GM19468 (cell line): ENCODE results near the gene S100A16.

Source experiments
- ATAC-seq: cut with Tn5 transposase; IDR thresholded peaks from one replicate; pipeline ENCODE4 v1.9.1; 2021; ENCODE audit warnings: mild to moderate bottlenecking, moderate library complexity, moderate number of reproducible peaks; ENCODE audit not compliant: unreplicated experiment; ENCODE audit errors: extremely low read depth

Gene S100A16

DNA sequence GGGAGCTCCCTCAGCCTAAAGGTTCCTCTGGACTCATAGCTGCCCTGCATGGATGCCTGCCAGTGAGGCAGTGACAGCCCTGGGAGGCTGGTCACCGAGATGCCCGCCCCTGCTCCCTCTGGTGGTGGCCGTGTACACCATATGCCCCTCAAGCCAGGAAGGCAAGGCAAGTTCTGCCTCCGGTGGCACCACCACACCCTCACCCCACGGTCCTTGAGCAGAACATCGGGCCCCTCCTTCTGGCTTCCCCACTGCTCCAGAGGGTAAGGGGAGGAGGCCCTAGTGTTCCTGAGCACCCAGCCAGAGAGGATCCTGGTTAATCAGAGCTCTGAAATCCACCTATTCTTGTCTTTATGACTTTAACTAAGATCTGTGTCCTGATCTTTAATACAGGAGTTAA, 4.7 kb upstream of the S100A16 start:
- ATAC-seq: no peak

- ATAC-seq: no peak
These were observed 4.0 kb upstream of the S100A16 start for GRCh38 chr1:153616917-153617311.

GRCh38 chr1:153616144-153616916, 3.4 kb upstream of the S100A16 start, which contains the start of gene S100A14:
Gene S100A14, minus strand, starts transcription at chr1:153616325. Its CDS starts 467 bp downstream, at chr1:153615858.
- ATAC-seq: no peak

DNA sequence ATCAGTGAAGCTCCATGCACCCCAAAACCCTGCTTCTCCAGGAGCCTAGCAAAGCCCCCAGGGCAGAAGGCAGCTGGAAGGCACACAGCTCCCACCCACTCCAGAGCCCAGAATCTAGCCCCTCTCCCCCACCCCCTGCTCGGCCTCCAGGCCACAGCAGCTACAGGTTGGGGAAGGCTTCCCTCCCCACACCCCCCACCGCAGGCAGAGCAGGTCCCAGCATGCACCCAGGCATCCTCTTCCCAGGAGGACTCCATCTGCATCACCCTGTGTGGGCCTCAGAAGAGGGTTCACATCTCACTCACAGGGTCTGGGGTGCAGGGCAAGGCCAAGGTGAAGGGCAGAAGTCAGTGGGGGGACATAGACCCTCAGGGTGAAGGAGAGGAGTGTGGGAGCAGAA, 2.5 kb upstream of the S100A16 start:
- no peak for ATAC-seq

DNA sequence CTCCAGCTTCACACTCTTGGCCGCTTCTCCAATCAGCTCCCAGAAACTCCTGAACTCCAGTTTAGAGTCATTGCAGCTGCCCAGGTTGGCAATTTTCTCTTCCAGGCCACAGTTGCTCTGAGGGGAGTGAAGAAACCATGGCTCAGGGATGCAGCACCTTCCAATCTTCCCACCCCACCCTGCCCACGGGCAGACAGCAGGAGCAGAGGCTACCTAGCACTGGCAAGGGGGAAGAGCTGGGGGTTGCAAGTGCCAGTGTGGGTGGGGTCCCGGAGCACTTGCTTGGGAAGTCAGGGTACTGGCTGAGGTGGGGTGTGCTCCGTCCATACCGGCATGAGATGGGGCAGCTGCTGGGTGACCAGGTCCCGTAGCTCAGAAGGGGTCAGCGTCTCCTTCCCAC, 2.0 kb upstream of the S100A16 start:
- no peak for ATAC-seq

DNA sequence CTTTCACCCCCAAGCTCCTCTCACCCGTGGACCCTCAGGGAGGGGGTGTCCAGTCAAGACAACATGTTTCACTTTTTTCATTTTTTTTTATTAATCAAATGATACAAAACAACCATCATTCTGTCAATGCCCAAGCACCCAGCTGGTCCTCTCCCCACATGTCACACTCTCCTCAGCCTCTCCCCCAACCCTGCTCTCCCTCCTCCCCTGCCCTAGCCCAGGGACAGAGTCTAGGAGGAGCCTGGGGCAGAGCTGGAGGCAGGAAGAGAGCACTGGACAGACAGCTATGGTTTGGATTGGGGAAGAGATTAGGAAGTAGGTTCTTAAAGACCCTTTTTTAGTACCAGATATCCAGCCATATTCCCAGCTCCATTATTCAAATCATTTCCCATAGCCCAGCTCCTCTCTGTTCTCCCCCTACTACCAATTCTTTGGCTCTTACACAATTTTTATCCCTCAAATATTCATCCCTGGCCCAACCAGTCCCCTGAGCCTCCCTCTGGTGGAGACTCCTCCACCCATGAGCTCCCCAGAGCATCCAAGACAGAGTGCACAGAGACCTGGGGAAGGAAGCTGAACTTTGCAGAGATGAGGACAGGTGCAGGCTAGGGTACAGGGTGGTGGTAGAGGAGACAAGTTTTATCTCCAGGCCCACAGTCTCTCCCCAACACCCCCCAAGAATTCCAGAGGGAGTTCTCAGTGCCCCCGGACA, 1.4 kb upstream of the S100A16 start:
- no peak for ATAC-seq

- ATAC-seq: no peak
These were observed 469 bp upstream of the S100A16 start for GRCh38 chr1:153613406-153613805.

- ATAC-seq: no peak
These were observed 704 bp downstream of the S100A16 start for GRCh38 chr1:153612111-153612754.

DNA sequence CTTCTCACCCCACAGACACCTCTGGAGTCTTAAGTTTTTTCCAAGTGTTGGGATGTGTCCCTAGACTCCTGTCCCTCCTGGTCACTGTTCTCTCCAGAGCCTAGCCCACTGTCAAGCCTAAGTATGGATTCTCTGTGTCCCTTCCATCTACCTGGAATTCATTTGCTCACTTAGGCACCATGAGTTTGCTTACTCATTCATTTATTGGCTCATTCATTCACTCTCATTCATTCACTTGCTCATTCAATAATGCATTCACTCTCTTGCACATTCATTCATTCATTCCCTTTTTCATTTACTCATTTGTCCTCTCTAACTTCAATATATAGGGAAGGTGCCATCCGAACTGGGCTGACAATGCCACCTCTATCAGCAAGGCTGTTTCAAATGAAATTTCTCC, 1.6 kb downstream of the S100A16 start:
- ATAC-seq: no peak

DNA sequence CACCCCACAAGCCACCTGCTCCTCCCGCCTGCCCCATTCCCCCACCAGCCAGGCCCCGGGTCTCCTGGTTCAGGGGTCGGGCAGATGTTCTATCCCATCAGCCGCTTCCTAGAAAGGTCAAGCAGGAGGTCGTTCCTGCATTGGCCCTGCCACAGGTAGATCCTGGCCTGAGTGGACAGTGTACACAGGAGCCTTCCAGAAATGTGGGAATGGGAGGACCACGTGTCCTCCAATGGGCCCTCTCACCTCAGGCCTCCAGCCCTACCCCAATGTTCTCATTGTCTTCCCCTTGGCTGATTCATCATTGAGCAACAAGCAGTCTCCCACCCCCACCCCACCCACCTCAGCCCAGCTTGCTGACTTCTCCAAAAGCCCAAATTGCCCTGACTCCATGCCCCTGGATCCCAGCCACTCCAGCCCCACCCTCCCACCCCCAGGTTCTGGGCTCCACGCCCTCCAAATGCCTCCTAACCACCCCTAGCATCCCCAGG, 2.1 kb downstream of the S100A16 start:
- no peak for ATAC-seq

GRCh38 chr1:153610334-153610733, 2.6 kb downstream of the S100A16 start:
- ATAC-seq: no peak

GRCh38 chr1:153609585-153609907, 3.4 kb downstream of the S100A16 start:
- no peak for ATAC-seq

DNA sequence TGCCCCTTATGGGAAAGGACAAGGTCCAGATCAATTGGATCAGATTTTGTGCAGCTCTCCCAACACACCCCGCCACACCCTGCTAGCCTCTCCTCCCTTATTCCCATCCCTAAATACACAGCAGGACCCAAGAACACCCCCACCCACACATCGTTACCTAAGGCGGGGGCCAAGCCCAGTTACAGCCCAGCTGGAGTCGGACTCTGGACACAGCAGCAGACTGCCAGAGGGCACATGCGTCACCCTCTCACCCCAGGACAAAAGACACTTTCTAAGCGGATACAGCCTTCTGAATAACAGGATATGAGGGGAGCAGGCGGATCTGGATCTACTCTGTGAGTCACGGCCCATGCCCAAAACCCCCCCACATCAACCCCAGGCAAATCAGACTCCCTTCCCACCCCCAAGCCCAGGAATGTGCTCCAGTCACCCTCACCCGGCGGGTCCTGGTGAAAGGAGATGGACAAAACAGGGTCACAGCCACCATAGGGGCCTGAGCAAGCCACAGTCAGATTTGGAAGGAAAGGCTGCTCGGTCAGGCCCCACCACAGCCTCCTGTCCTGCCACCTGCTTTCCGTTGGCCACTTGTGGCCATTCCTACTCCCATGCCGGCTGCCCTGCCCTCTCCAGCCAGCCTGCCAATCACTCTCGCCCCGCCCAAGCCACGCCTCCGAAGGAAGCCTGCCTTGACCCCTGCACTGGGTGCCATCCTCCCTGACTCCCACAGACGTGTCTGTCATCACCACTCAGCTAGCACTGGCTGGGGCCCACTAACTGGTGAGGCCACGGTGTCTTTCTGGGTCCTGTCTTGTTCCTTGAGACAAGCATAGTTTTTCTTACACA, 4.0 kb downstream of the S100A16 start:
- ATAC-seq: no peak

DNA sequence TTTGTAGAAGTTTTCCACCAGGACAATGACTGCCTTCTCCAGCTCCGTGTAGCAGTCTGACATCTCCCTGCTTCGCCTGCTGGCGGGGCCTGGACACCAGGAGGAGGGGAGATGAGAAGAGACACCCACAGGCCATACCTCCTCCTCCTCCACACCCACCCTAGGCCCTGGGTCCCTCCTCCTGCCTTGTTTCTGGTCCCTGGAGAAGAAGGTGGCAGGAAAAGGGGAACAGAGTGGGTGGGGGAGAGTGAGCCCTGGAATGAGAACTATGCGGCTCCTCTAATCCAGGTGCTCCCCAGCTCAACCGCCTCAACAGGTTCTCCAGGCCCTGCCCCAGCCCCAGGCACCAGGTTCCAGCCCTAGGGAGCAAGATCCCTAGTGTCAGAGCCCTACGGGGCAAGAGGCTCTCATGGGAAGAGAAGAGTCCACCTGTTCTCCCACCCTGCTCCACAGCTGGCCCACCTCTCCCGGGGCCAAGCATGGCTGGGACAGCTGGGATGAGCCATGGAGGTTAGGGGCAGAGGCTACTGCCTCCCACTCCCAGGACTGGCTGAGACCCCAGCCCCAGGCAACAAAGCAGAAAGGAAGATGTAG, 4.8 kb downstream of the S100A16 start:
- ATAC-seq: no peak

GRCh38 chr1:153607381-153607780, 5.6 kb downstream of the S100A16 start:
- no peak for ATAC-seq

- no peak for ATAC-seq
These were observed 6.7 kb downstream of the S100A16 start for GRCh38 chr1:153606194-153606593.

DNA sequence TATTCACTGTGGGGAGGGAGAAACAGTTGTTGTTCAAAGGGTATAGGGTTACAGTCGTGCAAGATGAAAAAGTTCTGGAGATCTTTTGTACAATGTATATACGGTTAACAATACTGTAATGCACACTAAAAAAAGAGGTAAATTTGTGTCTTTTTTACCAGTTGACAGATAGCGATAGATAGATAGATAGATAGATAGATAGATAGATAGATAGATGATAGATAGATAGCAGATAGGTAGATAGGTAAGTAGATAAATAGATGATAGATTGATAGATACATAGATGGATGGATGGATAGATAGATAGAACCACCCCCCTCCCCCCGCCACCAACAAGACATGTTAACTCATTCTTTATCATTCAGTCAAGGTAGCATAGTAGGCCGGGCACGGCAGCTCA, 10.2 kb downstream of the S100A16 start:
- no peak for ATAC-seq

- ATAC-seq: no peak
These were observed 13.1 kb downstream of the S100A16 start for GRCh38 chr1:153599847-153600246.

GRCh38 chr1:153598309-153599172, 14.4 kb downstream of the S100A16 start:
- ATAC-seq: peak; percentile 92
